Measurements from ENCODE around the gene DBH.

Gene DBH

DNA sequence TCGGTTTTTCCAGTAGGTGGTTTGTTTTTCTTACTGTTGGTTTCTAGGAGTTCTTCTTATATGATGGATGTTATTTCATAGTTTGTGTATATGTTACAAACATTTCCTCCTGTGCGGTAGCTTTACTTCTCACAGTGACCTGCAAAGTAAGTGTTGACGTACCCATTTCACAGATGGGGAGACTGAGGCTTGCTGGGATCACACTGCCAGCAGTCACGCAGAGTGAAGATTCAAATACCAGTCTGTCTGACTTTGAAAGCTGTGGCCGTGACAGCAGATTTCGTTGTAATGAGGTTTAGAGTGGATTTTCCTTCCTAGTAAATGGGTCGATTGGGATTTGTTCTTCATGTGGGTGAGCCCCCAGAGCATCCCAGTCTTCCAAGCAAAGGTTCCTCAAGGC, 13.0 kb downstream of the DBH start:
- Histone ChIP-seq H3K4me3 (ENCODE audit: low read length) (no peak overlapping the region), H3K27ac (ENCODE audit: low read length) (no peak overlapping the region), H3K9ac (ENCODE audit: low read depth, low read length) (no peak overlapping the region), H3K36me3 (ENCODE audit: insufficient read depth, low read depth, low read length) (no peaks in the 10 kb centered on the region), H3K9me3 (ENCODE audit: insufficient read depth, low read depth, low read length) (no peaks in the 10 kb centered on the region), H3K4me1 (ENCODE audit: insufficient read depth, low read length) (no peaks in the 10 kb centered on the region), H3K27me3 (ENCODE audit: insufficient read depth, low read length) (no peaks in the 10 kb centered on the region; the same call in 1 of the 2 replicates)

DNA sequence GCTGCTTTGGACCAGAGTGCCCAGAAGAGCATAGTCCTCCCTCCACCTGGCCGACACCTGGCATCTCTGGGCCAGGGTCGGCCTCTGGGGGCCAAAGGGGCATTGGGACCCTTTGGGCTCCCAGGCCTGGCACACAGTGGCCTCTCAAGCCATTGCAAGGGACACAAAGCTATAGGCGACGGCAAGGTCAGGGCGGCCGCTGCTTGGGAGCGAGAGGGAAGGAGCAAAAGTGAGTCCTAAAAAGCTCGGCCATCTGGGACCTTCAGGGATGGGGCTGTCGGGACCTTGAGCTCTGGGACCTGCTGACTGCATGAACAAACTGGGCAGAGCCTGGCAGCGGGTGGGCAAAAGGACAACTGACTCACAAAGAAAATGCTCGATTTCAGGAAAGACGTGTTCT, 13.9 kb downstream of the DBH start:
- H3K4me3 ChIP-seq (ENCODE audit: low read length), result no peak overlapping the region
- no peaks in the 10 kb centered on the region for H3K36me3 ChIP-seq (ENCODE audit: insufficient read depth, low read depth, low read length)
- peaks cover 1% of the 10 kb centered on the region; the same call in 1 of the 2 replicates for H3K27me3 ChIP-seq (ENCODE audit: insufficient read depth, low read length)
- H3K9ac ChIP-seq (ENCODE audit: low read depth, low read length), result no peak overlapping the region
- no peaks in the 10 kb centered on the region for H3K9me3 ChIP-seq (ENCODE audit: insufficient read depth, low read depth, low read length)
- H3K27ac ChIP-seq (ENCODE audit: low read length), result no peak overlapping the region
- H3K4me1 ChIP-seq (ENCODE audit: insufficient read depth, low read length), result no peaks in the 10 kb centered on the region

DNA sequence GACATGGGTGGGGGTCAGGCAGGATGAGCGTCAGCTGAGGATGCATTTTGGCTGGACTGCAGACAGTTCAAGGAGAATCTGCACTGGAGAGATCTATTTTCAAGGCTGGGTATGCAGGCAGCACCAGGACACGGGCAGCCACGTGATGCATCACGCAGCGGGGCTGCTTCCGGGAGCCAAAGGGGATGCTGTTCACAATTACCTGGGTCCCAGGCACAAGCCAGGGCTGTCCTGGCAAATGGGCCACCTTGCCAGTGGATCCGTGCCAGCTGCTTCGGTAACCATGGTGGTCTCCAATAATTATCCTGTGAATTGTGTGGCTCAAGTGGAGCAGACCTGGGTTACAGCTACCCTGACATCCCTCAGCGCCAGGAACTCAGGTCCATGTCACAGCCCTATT, 17.5 kb downstream of the DBH start:
- Histone ChIP-seq H3K4me1 (ENCODE audit: insufficient read depth, low read length) (no peaks in the 10 kb centered on the region; the same call in 1 of the 2 replicates), H3K9ac (ENCODE audit: low read depth, low read length) (no peak overlapping the region), H3K27me3 (ENCODE audit: insufficient read depth, low read length) (peaks cover 33% of the 10 kb centered on the region), H3K4me3 (ENCODE audit: low read length) (no peak overlapping the region), H3K27ac (ENCODE audit: low read length) (no peak overlapping the region), H3K9me3 (ENCODE audit: insufficient read depth, low read depth, low read length) (no peaks in the 10 kb centered on the region), H3K36me3 (ENCODE audit: insufficient read depth, low read depth, low read length) (no peaks in the 10 kb centered on the region)

DNA sequence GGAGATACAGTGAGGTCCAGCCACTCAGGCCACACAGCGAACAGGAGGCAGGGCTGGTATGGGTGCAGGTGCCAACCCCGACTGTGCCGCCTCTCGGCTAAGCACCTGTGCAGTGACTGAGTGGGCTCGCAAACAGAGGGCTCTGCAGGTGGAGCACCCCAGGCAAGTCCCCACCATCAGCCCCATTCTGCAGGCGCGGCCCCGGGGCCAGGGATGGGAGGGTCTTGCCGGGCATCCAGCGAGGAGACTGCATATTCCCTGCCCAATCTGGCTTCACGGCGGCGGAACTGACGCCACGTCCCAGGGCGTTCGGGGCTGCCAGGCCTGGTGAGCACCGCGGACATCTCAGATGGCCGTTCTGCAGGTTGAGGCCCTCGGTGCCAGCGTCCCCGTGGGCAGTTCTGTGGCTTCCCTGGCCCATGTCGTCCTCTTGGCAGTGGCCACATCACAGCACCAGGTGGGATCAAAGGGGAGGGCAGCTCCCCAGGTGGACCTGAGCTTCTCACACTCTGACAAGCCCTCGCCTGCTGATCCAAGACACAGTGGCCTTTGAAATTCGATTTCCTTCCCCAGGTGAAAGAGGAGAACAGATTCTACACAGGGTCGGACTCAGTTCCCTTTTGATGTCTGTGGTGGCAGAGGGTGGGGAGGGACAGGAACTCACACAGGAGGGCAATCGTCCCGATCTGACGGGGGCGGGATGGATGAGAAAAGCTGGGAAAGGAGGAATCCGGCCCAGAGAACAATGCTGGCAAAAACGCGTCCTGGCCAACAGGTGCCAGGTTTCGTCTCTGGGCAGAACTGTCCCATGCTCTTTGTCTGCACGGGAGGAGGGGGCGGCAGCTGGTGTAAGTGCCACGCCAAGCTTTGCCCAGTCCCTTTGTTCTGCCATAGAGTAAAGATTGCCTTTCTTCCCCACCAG, 18.8 kb downstream of the DBH start:
- Histone ChIP-seq H3K27me3 (ENCODE audit: insufficient read depth, low read length) (peaks cover 47% of the 10 kb centered on the region), H3K9ac (ENCODE audit: low read depth, low read length) (no peak overlapping the region), H3K4me3 (ENCODE audit: low read length) (no peak overlapping the region), H3K9me3 (ENCODE audit: insufficient read depth, low read depth, low read length) (no peaks in the 10 kb centered on the region), H3K36me3 (ENCODE audit: insufficient read depth, low read depth, low read length) (no peaks in the 10 kb centered on the region), H3K27ac (ENCODE audit: low read length) (no peak overlapping the region), H3K4me1 (ENCODE audit: insufficient read depth, low read length) (no peaks in the 10 kb centered on the region; the same call in 1 of the 2 replicates)

DNA sequence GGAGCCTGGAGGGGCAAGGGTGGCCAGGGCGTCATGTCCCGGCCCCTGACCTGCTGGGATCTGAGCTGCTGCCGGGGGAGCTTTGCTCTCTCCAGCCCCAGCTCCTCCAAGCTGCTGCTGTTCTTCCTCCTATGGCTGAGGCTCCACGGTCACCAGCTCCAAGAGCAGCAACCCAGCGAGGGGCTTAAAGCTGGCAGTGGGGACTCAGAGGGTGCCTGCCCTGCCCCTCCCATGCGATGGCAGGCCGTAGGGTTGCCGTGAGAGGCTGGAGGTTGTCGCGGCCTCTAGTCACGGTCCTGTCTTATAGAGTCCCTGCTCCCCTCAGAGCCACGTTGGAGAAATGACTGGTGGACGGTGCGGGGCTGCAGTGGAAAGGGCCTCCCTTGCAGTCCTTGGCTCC, 19.5 kb downstream of the DBH start:
- Histone ChIP-seq H3K9ac (ENCODE audit: low read depth, low read length) (no peak overlapping the region), H3K27me3 (ENCODE audit: insufficient read depth, low read length) (peaks cover 52% of the 10 kb centered on the region), H3K9me3 (ENCODE audit: insufficient read depth, low read depth, low read length) (no peaks in the 10 kb centered on the region), H3K36me3 (ENCODE audit: insufficient read depth, low read depth, low read length) (no peaks in the 10 kb centered on the region), H3K4me3 (ENCODE audit: low read length) (no peak overlapping the region), H3K4me1 (ENCODE audit: insufficient read depth, low read length) (no peaks in the 10 kb centered on the region; the same call in 1 of the 2 replicates), H3K27ac (ENCODE audit: low read length) (no peak overlapping the region)

DNA sequence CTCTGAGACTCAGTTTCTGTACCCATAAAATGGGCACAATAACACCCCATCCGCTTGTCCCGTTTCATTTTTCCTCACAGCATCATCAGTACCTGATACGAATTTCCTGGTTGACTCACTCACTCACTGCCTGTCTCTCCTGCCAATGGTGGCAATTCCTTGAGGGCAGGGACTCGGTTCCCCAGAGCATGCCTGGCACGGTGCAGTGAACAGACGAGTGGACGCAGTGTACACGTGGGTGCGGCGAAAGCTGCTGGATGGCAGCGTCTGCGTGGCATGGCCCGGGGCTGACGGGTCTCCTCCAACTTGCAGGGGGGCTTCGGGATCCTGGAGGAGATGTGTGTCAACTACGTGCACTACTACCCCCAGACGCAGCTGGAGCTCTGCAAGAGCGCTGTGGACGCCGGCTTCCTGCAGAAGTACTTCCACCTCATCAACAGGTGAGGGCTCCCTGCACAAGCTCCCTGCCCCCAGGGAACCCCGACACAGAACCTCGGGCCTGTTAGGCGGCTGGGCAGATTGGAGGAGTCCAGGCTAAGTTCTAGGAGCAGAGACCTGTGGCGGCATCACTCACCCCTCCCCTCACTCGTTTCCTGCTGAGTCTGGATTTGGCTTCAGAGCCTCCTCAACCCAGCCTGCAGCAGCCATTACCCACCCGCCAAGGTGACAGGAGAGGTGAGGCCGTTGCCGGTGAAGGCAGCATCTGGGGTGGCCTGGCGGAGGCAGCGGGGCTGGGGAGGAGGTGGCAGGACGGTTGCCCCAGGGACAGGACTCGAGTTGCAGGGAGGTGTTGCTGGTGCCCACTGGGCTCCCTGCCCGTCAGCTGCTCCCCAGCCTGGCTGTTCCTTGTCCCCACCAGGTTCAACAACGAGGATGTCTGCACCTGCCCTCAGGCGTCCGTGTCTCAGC, 20.3 kb downstream of the DBH start:
- Histone ChIP-seq H3K4me3 (ENCODE audit: low read length) (no peak overlapping the region), H3K27ac (ENCODE audit: low read length) (no peak overlapping the region), H3K4me1 (ENCODE audit: insufficient read depth, low read length) (no peaks in the 10 kb centered on the region; the same call in 1 of the 2 replicates), H3K27me3 (ENCODE audit: insufficient read depth, low read length) (peaks cover 52% of the 10 kb centered on the region), H3K9ac (ENCODE audit: low read depth, low read length) (no peak overlapping the region), H3K9me3 (ENCODE audit: insufficient read depth, low read depth, low read length) (no peaks in the 10 kb centered on the region), H3K36me3 (ENCODE audit: insufficient read depth, low read depth, low read length) (no peaks in the 10 kb centered on the region)

DNA sequence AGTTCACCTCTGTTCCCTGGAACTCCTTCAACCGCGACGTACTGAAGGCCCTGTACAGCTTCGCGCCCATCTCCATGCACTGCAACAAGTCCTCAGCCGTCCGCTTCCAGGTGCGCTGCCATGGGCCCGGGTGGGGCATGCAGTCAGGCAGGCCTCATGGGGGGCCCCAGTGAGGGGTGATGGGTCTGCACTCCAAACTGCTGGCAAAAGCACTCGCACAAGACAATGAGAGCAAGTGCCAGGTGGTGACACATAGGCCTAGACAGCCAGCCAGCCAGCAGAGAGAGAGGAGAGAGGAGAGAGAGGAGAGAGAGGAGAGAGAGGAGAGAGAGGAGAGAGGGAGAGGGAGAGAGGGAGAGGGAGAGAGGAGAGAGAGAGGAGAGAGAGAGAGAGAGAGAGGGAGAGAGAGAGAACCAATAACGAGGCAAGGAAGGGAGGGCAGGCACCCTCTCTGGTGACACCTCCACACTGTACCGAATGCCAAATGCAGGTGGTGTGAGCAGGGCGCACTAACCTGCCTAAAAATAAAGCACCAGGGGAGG, 21.0 kb downstream of the DBH start:
- Histone ChIP-seq H3K4me3 (ENCODE audit: low read length) (no peak overlapping the region), H3K9ac (ENCODE audit: low read depth, low read length) (no peak overlapping the region), H3K9me3 (ENCODE audit: insufficient read depth, low read depth, low read length) (no peaks in the 10 kb centered on the region), H3K27ac (ENCODE audit: low read length) (no peak overlapping the region), H3K27me3 (ENCODE audit: insufficient read depth, low read length) (peaks cover 52% of the 10 kb centered on the region), H3K36me3 (ENCODE audit: insufficient read depth, low read depth, low read length) (no peaks in the 10 kb centered on the region), H3K4me1 (ENCODE audit: insufficient read depth, low read length) (no peaks in the 10 kb centered on the region; the same call in 1 of the 2 replicates)

DNA sequence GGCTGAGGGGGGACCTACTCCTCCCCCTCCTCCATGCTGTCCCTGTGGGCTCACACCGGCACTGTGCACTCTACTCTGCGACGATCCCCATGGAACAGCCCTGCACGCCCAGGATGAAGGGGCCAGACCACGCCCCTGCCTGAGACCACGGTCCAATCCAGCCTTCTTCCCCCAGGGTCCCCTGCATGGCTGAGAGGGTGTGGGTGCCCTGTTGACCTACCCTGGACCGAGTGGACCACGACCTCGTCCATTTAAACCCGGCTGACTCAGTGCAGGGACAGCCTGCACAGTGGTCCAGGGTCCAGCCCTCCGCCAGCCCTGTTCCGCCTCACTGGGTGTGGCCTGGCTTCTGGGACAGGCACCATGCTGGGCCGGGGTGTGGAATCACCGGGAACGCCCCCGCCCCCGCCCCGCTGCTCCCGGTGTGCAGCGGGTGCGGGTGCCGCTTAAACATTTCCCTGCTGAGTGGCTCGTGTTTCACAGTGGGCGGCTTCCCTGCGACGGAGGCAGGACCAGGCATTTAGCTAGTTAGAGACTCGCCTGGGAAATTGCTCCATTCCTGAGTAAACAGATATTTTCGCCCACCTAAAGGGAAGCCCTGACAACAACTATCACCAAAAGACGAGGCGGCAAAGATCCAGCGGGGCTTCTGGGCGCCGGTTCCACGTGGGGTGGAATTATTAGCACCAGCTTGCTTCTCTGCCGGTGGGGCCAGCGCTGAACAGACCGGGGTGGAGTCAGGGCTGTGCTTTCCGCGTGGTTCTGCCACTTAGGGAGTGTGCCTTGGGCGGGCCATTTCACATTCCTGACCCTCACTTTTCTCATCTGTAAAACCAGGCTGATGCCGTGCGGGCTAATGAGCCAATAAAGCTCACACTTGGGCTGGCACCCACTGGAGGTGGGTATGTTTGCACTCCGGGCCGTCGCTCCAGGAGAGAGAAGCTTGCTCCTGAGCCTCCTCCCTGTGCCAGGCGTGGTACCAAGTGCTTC, 22.6 kb downstream of the DBH start:
- Histone ChIP-seq H3K9me3 (ENCODE audit: insufficient read depth, low read depth, low read length) (no peaks in the 10 kb centered on the region), H3K36me3 (ENCODE audit: insufficient read depth, low read depth, low read length) (no peaks in the 10 kb centered on the region), H3K4me1 (ENCODE audit: insufficient read depth, low read length) (no peaks in the 10 kb centered on the region; the same call in 1 of the 2 replicates), H3K27me3 (ENCODE audit: insufficient read depth, low read length) (peaks cover 52% of the 10 kb centered on the region), H3K27ac (ENCODE audit: low read length) (no peak overlapping the region), H3K4me3 (ENCODE audit: low read length) (peak overlapping the region; percentile 58; the same call in 1 of the 2 replicates), H3K9ac (ENCODE audit: low read depth, low read length) (no peak overlapping the region)

DNA sequence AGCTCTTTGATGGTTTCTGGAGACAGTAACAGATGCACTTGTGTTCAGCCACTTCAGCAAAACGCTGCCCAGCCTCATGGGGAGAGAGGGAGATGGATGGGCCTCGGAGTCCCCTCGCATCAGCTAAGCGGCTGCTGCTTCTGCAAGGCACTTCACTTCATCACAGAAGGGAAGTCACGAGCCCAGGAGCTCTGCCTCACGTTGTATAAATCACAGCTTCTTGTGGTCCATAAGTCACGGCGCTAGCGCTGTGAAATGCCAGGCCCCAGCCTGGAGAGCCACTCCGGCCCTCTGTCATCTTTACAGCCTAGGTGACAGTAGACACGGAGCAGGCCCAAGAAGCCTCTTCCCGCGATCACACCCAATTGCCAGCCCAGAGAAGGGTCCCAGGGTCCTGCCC, 23.4 kb downstream of the DBH start:
- no peaks in the 10 kb centered on the region for H3K36me3 ChIP-seq (ENCODE audit: insufficient read depth, low read depth, low read length)
- no peaks in the 10 kb centered on the region; the same call in 1 of the 2 replicates for H3K4me1 ChIP-seq (ENCODE audit: insufficient read depth, low read length)
- H3K4me3 ChIP-seq (ENCODE audit: low read length), result no peak overlapping the region
- H3K27ac ChIP-seq (ENCODE audit: low read length), result no peak overlapping the region
- H3K9ac ChIP-seq (ENCODE audit: low read depth, low read length), result no peak overlapping the region
- peaks cover 52% of the 10 kb centered on the region for H3K27me3 ChIP-seq (ENCODE audit: insufficient read depth, low read length)
- H3K9me3 ChIP-seq (ENCODE audit: insufficient read depth, low read depth, low read length), result no peaks in the 10 kb centered on the region

DNA sequence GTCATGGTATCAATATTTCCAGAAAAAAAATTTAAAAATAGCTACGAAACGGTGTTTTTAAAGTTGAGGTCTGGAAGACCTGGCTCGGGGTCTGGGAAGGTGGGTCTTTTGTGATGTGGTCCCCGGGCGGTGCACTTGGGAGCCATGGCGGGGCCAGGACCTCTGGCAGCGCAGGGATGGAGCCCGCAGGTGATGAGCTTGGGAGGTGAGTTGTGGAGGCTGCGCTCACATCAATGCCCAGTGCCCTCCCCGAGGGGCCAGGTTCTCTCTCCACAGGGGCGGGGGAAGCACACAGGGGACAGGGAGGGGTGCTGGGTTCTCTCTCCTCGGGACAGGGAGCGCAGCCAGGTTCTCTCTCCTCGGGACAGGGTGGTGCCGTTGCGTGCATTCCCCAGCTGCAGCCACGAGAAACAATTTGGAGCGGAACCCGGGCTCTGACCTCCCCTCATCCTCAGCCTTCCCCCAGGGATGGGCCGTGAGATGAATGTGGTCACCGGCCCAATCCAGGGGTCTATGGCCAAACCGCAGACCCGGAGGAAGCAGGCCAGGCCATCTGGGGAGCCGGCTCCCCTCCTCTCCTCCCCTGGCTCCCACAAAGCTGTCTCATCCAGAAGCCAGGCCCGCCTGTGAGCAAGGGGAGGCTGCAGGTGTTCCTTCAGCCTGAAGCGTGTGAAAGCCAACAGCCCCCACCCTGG, 25.8 kb downstream of the DBH start:
- H3K27ac ChIP-seq (ENCODE audit: low read length), result no peak overlapping the region
- H3K9ac ChIP-seq (ENCODE audit: low read depth, low read length), result no peak overlapping the region; the same call in 1 of the 2 replicates
- no peaks in the 10 kb centered on the region for H3K36me3 ChIP-seq (ENCODE audit: insufficient read depth, low read depth, low read length)
- H3K4me3 ChIP-seq (ENCODE audit: low read length), result no peak overlapping the region
- no peaks in the 10 kb centered on the region; the same call in 1 of the 2 replicates for H3K4me1 ChIP-seq (ENCODE audit: insufficient read depth, low read length)
- no peaks in the 10 kb centered on the region for H3K9me3 ChIP-seq (ENCODE audit: insufficient read depth, low read depth, low read length)
- peaks cover 36% of the 10 kb centered on the region for H3K27me3 ChIP-seq (ENCODE audit: insufficient read depth, low read length)
